Esophagus squamous epithelium (tissue), 5 donors: ENCODE data around the gene ITGB5. TPM values are rescaled to one million over a fixed set of nuclear protein-coding genes. Genes with fewer than 3 reads are reported as not detected.

ENCODE experiments used
- DNase-seq: peaks from one replicate; lab custom pipeline; 2025; lab: John Stamatoyannopoulos, UW
- H3K27ac ChIP-seq, 4 donors: fragments of 200-600 bp; sonication (generic); one replicate each; pipeline ENCODE4 v1.5.1; 2016 to 2019; ENCODE audit warnings: mild to moderate bottlenecking in 1 of 4
- H3K27me3 ChIP-seq, 4 donors: fragments of 200-600 bp; sonication (generic); 1 replicate in 3 of 4; 2 replicates in 1 of 4; pipeline versions ENCODE4 v1.5.1 to v1.6.0; 2017 to 2021; ENCODE audit warnings: antibody characterized with exemption in 1 of 4
- H3K36me3 ChIP-seq, 3 donors: fragments of 200-600 bp; sonication (generic); one replicate each; pipeline ENCODE4 v1.5.1; 2016 to 2019
- H3K4me1 ChIP-seq, 3 donors: fragments of 200-600 bp; sonication (generic); one replicate each; pipeline ENCODE4 v1.5.1; 2017 to 2019
- H3K4me3 ChIP-seq, 4 donors: fragments of 200-600 bp; sonication (generic); 1 replicate in 3 of 4; 2 replicates in 1 of 4; pipeline ENCODE4 v1.5.1; 2016 to 2019; ENCODE audit warnings: mild to moderate bottlenecking in 2 of 4, moderate library complexity in 1 of 4
- H3K9me3 ChIP-seq, 3 donors: fragments of 200-600 bp; sonication (generic); one replicate each; pipeline ENCODE4 v1.5.1; 2016 to 2019
- CTCF ChIP-seq, 6 experiments: fragments of 450-650 bp in 4 of 6; fragments of 200-600 bp in 2 of 6; sonication (generic) in 2 of 6; IDR thresholded peaks; one replicate each; pipeline ENCODE4 v1.5.1; 2016 to 2019; ENCODE audit warnings: antibody characterized with exemption in 6 of 6, mild to moderate bottlenecking in 4 of 6, moderate library complexity in 4 of 6
- POLR2A ChIP-seq, 4 donors: fragments of 450-650 bp; IDR thresholded peaks; one replicate each; pipeline ENCODE4 v1.6.1; 2017; ENCODE audit warnings: antibody characterized with exemption in 4 of 4, mild to moderate bottlenecking in 4 of 4, moderate library complexity in 3 of 4
- whole genome bisulfite sequencing, 2 donors: methylation state at CpG; one replicate each; pipeline ENCODE4 v1.1.5; 2018; 5-methylcytosine and 5-hydroxymethylcytosine counted together
- intact Hi-C: fragments of 100-400 bp; cut with DNase I; formaldehyde crosslinking; loops from one replicate; pipeline ENCODE4 v1.15.0; 2022
- total RNA-seq, 4 donors: library from RNA; depleted of rRNA; stranded (reverse); fragments of >200 nt; gene quantifications; one replicate each; pipeline ENCODE4 v1.1.0, GENCODE V29; 2016
- donor health status: DM: yes; HTN: yes; CAD: no.

ITGB5 gene
- total RNA-seq, 4 donors from 2014 or later, result 68.4 to 114 (median 79.7) TPM

DNA sequence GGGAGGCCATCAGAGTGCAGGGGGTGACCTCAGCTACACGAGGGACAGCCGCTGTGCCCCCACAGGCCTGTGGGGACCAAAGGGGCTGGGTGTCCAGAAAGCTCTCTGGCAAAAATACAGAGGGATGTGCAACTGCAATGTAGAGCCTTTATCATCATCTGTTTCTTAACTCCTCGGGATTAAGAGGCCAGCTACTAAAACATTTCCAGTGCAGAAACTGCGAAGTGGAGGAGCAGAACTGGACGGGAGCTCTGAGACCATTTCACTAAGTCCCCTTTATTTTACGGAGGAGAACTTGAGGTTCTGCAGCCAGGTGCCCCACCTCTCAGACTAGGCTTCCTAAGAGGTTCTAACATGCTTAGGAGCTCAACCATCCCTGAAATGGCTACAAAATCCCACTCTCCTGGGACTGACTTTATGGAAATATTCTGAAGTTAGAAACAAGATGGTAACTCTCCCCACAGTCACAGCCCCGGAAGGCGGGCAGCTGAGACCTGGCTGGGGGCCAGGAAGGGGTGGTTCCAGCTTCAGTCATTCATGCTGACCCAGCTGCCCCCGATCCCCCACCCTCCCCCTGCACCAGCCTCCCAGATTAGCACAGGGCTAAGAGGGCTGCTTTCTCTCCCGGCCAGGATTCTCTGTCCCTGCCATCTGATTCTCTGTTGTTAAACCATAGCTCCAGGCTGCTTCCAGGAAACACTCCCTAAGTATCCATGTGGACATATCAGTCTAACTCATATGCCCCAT is 116.7 kb downstream of the ITGB5 start:
- no peak for DNase-seq
- TF ChIP-seq CTCF (IDR thresholded peaks at IDR 0.05) (no peak), POLR2A (IDR thresholded peaks at IDR 0.05) (no peak)
- Histone ChIP-seq H3K9me3 (no peaks in the 10 kb centered on the region), H3K36me3 (peaks cover 0 to 94% (median 13%) of the 10 kb centered on the region in 3 donors), H3K27ac (peak overlapping the region in 2 of 4 donors; percentile 9 to 17), H3K4me1 (peaks cover 6 to 52% (median 17%) of the 10 kb centered on the region in 3 donors), H3K27me3 (no peaks in the 10 kb centered on the region), H3K4me3 (no peak overlapping the region)
- WGBS, 2 donors, result 63 to 64% methylated on average over 4 to 6 of the region's 10 CpGs
- intact Hi-C loops, result no loop called here

GRCh38 chr3:124769462-124769861 is 117.7 kb downstream of the ITGB5 start:
- intact Hi-C loops, result no loop called here
- H3K9me3 ChIP-seq, result no peaks in the 10 kb centered on the region
- DNase-seq, result no peak
- H3K27me3 ChIP-seq, result no peaks in the 10 kb centered on the region
- peaks cover 1 to 46% (median 15%) of the 10 kb centered on the region in 3 donors for H3K4me1 ChIP-seq
- WGBS, 2 donors, result 64 to 92% methylated on average over 7 to 8 of the region's 9 CpGs
- TF ChIP-seq POLR2A (IDR thresholded peaks at IDR 0.05) (no peak), CTCF (IDR thresholded peaks at IDR 0.05) (no peak)
- no peak overlapping the region for H3K4me3 ChIP-seq
- peaks cover 0 to 94% (median 20%) of the 10 kb centered on the region in 3 donors for H3K36me3 ChIP-seq
- no peak overlapping the region for H3K27ac ChIP-seq

DNA sequence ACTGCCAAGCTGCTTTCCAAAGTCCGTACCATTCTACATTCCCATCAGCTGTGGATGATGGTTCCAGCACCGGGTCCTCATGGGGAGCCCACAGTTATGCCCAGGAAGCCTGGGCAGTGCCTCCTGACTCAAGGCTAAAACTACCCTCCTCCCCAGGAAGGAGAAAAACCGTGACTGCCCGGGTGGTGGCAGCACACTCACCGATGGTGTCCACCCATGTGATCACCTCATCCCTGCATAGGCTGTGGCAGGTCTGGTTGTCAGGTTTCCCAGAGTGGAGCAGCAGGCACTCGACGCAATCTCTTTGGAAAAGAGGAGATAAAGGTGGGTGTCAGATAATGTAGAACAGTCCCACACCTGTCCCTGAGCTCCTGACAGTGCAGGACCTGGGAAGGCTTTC is 118.4 kb downstream of the ITGB5 start:
- Histone ChIP-seq H3K36me3 (peaks cover 2 to 94% (median 26%) of the 10 kb centered on the region in 3 donors), H3K27ac (no peak overlapping the region), H3K4me3 (no peak overlapping the region), H3K4me1 (peaks cover 0 to 40% (median 9%) of the 10 kb centered on the region in 3 donors), H3K9me3 (no peaks in the 10 kb centered on the region), H3K27me3 (no peaks in the 10 kb centered on the region)
- 53 to 100% methylated on average over 2 to 7 of the region's 7 CpGs for WGBS, 2 donors
- TF ChIP-seq POLR2A (IDR thresholded peaks at IDR 0.05) (no peak), CTCF (IDR thresholded peaks at IDR 0.05) (peak in 3 of 6 experiments; percentile 10 to 65 (median 22))
- DNase-seq, result no peak
- intact Hi-C loops, result no loop called here

DNA sequence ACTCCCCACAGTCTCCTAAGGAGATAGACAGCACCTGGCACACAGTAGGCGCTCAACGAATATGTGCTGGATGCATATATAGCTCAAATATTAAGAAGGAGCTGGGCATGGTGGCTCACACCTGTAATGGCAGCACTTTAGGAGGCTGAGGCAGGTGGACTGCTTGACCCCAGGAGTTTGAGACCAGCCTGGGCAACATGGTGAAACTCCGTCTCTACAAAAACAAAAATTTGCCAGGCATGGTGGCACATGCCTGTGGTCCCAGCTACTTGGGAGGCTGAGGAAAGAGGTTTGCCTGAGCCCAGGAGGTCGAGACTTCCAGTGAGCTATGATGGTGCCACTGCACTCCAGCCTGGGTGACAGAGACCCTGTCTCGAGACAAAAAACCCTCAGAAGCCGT is 119.5 kb downstream of the ITGB5 start:
- peaks cover 0 to 29% (median 9%) of the 10 kb centered on the region in 3 donors for H3K4me1 ChIP-seq
- no peak for TF ChIP-seq CTCF (IDR thresholded peaks at IDR 0.05)
- TF ChIP-seq POLR2A (IDR thresholded peaks at IDR 0.05), result no peak
- H3K9me3 ChIP-seq, result no peaks in the 10 kb centered on the region
- H3K27ac ChIP-seq, result no peak overlapping the region
- intact Hi-C loops, result no loop called here
- DNase-seq, result no peak
- H3K36me3 ChIP-seq, result peaks cover 5 to 94% (median 28%) of the 10 kb centered on the region in 3 donors
- no peaks in the 10 kb centered on the region for H3K27me3 ChIP-seq
- 88 to 95% methylated on average over 4 to 5 of the region's 6 CpGs for WGBS, 2 donors
- H3K4me3 ChIP-seq, result no peak overlapping the region

DNA sequence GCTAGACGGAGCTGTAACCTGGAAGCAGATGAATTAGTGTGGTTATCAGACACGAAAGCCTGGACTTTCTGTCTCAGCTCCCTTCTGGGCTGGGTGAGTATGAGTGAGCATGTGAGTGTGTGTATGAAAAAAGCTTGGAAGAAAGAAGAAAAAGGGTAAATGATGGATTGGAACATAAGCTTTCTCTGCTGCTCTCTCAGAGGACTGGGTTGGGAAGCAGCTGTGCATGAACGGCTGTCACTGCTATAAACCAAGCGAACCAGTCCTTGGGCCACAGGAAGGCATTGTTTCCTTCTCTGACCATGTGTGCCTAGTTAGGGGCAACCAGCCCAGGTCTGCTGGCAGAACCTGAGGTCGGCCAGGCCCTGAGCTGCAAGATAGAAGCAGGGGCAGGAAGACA is 119.9 kb downstream of the ITGB5 start:
- no peaks in the 10 kb centered on the region for H3K9me3 ChIP-seq
- WGBS, 2 donors, result 80 to 84% methylated on average over 3 to 5 of the region's 5 CpGs
- peaks cover 0 to 25% (median 5%) of the 10 kb centered on the region in 3 donors for H3K4me1 ChIP-seq
- no peak for DNase-seq
- H3K4me3 ChIP-seq, result no peak overlapping the region
- H3K36me3 ChIP-seq, result peaks cover 5 to 94% (median 28%) of the 10 kb centered on the region in 3 donors
- intact Hi-C loops, result no loop called here
- TF ChIP-seq POLR2A (IDR thresholded peaks at IDR 0.05) (no peak), CTCF (IDR thresholded peaks at IDR 0.05) (no peak)
- no peaks in the 10 kb centered on the region for H3K27me3 ChIP-seq
- H3K27ac ChIP-seq, result no peak overlapping the region
